AG08395 (cell line): ENCODE results near the gene ZC3H13.
"Not testable (repeated sequence)": the region's sequence is repeated elsewhere in the genome, so short reads cannot be mapped to it uniquely, and the experiment has no call there.

Source experiments
- DNase-seq: peaks from one replicate; pipeline ENCODE4 v3.0.0; 2012; ENCODE audit warnings: mixed read lengths, low spot score

Gene ZC3H13

DNA sequence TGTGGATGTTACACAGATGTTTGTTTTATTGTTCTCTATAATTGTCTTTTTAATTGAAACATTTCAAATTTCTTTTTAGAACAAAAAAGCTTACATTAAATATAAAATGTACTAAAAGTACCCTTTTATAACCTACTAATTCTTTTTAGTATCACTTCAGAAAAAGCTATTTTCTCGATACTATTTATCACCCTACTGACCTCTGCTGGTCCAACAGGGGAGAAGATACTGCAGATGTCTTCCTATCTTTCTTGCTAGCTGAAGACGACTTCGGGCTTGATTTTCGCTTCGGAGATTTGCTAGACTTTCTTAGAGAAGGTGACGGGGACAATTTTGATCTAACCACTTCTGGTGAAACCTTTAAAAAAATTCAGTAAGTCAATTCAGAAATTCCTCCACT is 42.4 kb downstream of the ZC3H13 start:
- DNase-seq: peak; percentile 18

DNA sequence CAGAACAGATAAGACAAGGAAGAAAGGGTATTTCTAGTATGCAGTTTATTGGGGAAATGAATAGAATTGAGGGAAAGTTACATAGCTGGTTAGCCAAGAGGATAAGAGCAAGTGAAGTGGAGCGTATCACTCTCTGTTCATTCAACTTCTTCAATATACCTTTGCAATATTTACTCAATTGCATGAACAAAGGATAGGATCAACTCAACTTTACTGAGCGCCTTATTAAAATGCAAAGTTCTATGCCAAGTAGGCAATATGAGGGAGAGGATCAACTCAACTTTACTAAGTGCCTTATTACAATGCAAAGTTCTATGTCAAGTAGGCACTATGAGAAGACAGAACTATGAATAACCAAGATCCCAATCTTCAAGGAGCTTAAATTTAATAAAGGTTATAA is 43.9 kb downstream of the ZC3H13 start:
- DNase-seq: no peak

DNA sequence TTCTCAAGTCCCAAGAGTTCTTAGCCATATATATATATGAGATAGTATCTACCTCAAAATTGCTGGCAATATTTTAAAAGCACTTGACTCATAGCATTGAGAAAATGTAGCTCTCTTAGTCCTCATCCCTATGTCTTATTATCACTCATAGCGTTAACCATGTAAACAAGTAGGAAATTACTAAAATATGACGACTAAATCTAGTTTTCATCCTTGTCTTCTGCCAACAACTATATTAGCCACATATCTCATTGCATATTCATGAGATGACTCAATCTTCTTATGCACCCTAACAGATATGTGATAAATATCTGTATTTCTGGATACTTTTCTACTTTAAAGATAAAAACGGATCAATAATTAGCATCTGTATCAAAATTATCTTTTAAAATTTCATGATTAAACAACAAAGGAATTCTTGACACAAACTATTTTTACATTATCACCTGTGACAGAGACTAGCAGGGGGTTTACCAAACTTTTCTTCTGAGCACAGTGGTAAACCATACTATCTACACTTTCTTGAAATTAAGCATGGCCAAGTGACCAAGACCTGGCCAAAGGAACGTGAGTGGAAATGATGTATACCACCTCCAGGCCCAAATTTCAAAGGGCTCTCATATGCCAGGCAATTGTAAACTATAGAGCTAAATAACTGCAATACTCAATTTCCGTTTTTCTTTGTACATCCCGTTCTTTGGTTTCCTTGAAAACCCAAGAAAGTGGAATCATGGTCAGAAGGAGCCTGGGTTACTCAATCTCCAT is 45.7 kb downstream of the ZC3H13 start:
- DNase-seq: no peak

DNA sequence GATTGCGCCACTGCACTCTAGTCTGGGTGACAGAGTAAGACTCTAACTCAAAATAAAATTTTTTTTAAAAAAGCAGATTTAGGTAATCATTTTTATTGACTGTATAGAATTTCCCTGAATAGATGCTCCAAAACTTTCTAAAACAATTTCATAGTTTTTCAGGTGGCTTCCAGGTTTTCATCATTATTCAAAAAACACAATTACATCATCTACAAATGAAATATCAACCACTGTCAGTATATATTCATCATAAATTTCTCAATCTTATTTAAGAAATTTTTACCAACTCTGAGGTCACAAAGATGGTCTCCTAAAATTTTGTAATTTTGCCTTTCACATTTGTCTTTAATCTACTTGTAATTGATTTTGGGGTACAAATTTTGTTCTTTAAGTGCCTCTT is 48.1 kb downstream of the ZC3H13 start:
- no peak for DNase-seq

DNA sequence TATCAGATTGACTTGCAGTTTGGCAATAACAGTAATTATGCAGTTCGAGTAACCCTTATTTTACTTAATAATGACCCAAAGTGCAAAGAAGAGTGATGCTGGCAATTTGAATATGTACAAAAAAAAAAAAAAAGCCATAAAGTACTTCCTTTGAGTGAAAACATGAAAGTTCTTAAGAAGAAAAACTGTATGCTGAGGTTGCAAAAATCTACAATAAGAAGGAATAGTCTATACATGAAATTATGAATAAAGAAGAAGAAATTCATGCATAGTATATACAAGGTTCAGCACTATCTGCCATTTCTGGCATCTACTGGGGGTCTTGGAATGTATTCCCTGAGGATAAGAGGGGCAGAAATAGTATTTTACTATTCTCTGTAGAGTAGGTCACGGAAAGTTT is 55.9 kb downstream of the ZC3H13 start:
- DNase-seq: no peak

DNA sequence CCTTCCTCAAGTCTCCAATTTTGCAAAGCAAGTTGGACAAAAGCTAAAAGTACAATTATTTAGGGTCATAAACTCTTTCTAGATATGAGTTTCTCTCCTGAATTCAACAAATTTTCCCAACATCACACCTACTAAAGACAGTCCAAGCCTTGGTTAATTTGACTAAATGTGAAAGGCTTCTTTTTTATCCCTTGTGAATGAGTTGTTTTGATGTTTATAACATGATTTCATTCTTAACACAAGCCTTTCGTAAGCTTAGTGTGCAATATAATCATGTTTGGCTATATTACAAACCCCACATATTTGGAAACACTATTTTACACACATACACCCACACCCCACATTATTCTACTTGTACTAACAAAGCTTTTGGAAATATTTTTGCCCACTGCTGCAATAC is 57.3 kb downstream of the ZC3H13 start:
- no peak for DNase-seq

DNA sequence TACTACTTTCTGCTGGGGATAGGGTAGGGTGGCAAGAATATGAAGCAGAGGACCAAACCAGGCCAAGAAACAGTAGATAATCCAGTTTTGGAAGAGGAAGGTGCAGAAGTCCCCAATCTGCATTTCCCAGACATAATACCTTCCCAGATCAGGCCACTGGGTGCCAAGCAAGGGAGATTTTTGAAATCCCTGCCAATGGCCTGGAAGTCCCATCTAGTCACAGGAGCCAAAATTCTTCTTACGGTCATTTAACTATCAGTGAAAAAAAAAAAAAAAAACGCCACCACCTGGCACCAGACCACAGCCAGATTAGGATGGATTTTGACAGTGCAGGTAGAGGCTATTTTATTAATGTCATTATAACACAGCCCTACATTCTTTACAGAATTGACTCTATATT is 57.8 kb downstream of the ZC3H13 start:
- DNase-seq: no peak

DNA sequence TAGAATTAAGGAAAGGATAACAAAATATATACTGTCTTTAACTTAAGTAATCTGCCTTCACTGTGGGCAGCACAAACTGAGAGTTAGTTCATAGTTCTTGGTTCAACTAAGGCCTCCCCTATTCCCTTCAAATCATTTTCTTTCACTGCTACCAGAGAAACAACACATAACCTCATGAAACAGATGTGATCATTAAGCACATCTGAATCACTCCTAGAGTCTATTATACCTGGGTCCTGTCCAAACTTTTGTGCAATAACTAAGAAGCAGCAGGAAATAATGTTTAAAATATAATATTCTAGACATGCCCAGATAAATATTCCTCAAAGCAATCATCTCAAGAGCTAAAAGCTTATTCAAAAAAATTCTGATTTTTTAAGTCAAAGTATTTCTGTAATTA is 62.9 kb downstream of the ZC3H13 start:
- peak; percentile 46 for DNase-seq

DNA sequence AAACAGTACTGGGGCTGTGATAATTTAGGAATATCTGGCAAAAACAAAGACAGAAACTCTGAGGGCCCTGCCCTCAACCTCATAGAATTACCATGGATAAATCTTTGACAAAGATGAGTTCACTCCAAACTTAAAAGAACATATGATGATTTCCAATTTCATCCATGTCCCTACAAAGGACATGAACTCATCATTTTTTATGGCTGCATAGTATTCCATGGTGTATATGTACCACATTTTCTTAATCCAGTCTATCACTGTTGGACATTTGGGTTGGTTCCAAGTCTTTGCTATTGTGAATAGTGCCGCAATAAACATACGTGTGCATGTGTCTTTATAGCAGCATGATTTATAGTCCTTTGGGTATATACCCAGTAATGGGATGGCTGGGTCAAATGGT is 71.4 kb downstream of the ZC3H13 start:
- DNase-seq: not testable (repeated sequence)

DNA sequence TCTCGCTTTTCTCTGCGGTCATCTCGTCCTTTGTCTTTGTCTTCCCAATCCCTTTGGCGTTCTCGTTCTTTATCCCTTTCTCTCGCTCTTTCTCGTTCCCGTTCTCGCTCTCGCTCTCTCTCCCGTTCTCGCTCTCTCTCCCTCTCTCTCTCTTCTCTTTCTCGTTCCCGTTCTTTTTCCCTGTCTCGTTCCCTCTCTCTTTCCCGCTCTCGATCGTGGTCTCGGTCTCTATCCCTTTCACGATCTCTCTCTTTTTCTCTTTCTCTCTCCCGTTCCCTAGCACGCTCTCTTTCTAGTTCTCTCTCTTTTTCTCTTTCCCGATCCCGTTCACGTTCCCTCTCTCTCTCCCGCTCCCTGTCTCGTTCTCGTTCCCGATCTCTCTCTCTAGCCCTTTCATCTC is 77.2 kb downstream of the ZC3H13 start:
- DNase-seq: no peak

DNA sequence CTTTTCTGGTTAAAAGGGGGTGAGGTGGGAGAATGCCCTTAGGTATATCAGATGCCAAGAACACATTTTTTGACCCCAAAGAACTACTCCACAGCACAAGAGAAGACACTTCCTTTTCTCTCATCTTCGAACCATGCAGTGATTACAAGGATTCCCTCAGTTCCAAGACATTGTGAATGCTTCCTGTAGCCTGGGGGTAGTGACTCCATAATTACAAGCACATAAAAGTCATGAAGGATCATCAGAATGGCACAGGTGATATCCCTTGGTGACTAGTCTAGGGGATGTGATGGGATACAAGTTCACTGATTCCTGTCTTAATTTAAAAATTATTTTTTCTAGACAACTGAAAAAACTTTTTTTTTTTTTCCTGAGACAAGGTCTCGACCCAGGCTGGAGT is 78.0 kb downstream of the ZC3H13 start:
- no peak for DNase-seq

DNA sequence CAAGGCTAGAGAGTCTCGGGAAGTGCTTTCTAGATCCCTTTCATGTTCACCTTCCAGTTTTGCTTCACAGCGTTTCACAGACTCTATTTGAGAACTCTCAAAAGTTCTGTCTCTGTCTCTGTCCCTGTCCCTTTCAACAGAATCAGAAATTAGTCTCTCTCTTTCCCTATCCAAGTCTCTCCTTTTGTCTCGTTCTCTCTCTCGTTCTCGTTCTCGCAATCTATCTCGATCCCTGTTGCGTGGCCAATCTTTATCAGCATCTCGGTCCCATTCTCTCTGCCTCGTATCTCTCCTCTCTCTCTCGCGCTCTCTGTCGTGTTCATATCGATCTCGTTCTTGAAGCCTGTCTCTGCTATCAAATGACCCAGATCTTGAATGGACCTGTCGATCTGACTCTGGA is 85.0 kb downstream of the ZC3H13 start:
- no peak for DNase-seq

DNA sequence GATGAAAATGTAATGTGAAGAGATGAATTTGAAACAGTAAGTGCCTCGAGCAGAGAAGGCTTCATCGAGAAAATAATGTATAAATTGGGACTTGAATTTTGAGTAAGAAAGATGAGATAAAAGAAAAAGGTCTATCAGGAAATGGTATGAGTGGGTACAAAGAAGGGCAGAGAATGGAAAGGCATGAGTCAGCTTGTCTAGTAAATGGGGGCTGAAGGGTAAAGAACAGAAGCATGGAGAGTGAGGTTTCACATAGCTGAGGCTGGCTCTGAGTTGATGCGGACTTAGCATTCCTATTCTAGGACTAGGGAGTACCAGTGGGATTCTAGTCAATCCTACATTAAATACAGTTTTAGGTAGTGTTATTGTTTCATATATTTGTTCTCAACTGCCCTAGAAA is 85.8 kb downstream of the ZC3H13 start:
- no peak for DNase-seq

DNA sequence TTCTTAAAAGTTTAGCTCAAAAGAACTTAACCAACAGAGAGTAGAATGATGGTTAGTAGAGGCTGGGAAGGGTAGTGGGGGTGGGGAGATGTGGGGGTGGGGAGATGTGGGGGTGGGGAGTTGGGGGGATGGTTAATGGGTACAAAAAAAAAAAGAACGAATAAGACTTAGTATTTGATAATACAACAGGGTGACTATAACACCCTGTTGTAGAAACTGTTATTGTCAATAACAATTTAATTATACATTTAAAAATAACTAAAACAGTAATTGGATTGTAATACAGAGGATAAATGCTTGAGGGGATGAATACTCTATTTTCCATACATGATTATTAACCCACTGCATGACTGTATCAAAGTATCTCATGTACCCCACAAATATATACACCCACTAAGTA is 91.1 kb downstream of the ZC3H13 start:
- no peak for DNase-seq

DNA sequence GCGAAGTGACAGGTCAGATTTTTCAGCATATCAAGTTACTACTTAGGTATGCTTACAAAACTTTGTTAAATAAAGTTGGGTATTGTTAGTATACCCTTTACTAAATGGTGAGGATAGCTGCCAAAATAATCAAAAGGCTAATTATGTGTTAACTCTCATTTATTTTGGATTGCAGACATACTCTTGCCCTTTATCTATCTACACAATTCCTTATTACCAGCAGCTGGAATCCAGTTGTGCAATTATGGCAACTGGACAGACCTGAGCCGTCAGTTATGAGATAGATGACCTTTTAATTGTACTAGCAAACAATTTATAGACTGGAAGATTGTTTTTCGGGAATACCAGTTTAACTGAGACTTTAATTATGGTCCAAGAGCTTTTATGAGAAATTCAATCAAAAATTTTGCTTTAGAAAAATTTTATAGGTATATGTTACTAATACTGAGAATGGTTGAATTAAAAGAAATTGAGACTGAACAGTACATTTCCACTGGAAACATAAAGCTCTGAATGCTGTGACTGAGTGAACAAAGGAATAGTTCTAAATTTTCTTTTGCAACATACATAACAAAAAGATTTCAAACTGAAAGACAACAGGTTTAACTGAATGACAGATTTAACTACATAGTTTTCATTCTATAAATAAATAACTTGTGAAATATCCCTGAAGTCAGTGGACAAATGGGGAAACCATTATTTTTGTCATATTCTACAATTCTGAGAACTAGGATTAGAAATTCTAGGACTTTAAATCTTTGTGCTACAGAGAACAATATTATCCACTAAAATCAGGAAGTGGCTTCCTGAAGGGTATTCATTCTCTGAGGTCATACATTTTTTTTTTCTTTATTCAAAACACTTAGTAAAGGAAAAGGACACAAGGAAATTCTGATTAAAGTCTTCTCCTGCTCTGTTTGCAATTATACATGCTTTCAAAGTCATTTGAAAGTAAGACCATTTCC is 97.4 kb downstream of the ZC3H13 start:
- DNase-seq: no peak

DNA sequence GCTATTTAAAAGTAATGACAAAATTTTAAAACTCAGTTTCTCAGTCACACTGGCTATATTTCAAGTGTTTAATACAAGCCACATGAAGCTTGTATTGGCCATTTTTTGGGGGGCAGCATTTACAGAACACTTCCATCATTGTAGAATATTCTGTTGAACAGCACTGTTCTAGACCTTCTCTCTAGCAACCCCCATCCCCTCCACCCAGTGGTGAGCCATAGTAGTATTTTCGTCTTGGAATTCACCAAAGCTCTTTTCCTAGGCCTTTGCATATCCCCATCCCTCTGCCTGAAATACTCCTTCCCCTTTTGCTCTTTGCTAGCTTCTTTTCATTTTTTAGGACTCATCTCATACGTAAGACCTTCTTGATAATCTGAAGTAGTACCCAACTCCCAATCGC is 99.5 kb downstream of the ZC3H13 start:
- DNase-seq: no peak

DNA sequence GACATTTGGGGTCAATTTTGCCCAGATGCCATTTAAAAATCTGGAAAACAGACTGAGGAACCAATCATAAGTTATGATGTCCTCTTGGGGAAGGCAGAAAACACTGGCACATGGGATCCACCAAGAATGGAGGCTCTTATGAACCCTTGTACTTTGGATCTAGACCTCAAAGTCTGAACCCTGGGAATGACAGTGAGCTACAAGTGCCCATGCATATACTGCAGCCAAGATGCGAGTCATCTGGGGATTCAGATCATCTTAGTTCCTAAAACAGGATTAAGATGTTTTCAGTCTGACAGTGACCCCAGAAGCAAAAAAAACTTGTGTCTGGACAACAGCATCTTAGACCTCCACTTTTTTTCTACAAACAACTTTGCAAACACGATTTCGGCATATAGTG is 100.8 kb downstream of the ZC3H13 start:
- no peak for DNase-seq

DNA sequence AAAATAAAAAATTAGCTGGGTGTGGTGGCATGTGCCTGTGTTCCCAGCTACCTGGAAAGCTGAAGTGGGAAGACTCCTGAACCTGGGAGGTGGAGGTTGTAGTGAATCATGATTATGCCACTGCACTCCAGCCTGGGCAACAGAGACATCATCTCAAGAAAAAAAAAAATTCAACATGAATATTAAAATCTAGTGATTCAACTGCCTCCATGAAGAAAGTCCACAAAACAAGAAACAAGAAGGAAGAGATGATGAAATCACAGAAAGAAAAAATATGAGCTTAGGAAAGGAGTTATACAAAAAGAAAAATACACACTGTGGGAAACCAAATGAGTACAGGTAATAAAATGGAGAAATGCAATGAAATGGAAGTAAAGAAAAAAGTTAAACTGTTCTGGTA is 101.4 kb downstream of the ZC3H13 start:
- DNase-seq: no peak

DNA sequence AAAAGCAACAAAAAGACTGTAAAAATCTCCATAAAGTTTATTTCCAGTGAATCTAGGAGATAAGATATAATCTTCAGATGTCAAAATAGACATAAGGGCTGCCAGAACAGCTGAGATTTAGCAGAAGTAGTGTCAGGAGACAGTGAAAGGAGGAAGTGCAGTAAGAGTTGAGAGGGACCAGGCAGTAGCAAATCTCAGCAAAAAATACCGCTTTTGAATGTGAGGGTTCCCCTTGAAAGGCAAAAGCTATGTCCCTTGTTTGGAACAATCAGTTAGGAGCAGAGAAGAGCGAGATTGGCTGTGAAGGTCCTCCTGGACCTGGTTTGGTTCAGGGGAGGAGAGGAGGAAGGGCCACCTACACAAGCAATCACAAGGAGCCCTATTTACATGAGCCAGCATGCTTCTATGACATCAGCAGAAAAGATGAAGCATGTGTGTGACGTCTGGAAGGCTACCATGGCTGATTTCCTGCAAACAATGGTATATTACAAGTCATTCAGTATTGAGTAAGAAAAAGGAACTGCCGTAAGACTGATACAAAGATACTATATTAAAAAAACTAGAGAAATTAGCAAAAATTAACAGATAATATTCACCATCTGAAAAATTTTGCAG is 102.1 kb downstream of the ZC3H13 start:
- no peak for DNase-seq

DNA sequence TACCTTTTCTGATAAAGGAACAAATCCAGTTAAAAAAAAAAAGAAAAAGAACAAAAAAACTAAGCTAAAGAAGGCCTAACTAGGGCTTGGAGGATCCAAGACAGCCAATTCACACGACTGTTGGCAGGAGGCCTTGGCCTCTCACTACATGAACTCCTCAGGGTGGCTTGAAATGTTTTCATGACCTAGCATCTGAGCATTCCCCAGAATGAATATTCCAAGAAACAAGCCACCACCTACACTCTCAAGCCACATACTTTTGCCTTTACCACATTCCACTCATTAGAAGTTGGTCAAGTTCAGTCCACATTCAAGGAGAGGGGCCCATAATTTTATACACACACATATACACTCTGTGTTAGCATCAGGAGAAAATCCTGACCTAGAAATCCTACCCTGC is 103.4 kb downstream of the ZC3H13 start:
- no peak for DNase-seq

DNA sequence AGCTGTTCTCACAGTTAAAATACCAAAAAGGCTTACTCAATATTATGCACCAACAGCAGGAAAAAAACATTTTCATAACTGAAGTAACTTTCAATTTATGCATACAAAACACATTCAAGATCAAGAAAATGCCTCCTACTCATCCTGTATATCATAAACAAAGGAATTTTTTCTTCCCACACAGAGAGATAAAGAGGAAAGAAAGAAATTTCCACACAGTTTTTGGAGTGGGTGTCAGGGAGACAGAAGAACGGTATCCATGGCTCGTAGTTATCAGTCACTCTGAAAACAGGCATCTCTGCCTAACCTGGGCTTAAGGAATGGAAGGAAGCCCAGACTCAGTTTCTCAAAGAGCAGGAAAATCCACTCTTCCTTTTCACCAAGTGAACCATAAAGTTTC is 108.6 kb downstream of the ZC3H13 start:
- no peak for DNase-seq

DNA sequence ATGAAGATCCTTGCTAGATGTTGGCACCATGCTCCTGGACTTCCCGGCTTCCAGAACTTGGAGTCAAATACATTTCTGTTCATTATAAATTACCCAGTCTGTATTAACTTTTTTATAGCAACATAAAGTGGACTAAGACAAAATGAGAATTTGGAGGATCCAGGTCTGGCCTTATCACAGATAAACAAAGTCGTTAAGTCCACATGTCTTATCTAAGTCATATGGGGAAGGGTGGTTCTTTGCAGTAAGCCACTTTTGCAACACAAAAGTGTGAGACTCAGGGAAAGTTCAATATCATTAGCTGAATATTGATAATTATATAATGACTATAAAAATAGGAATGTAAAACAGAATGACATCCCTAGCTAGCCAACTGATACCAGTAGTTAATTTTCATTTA is 109.4 kb downstream of the ZC3H13 start:
- DNase-seq: no peak

DNA sequence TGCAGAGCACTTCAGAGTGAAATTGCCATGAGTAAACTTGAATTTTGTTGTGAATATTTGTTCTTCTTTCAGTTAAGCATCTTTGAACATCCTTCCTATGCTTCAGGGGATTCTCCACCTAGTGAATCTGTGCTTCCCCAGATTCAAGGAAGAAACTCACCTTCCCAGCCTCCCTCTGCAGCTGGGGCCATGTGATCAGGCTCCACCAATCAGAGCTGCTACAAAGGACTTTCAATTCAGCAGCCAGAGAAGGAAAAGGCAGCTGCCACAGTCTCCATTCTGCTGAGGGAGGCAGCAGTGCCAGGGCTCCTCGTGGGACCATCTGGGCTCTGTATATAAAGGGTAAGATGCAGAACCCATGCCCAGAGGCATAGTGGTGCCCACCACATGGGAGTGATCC is 111.3 kb downstream of the ZC3H13 start:
- DNase-seq: no peak
